ENCODE measurements around the gene ADGRL1.

Gene ADGRL1

GRCh38 chr19:14101003-14101545 is 104.9 kb downstream of the ADGRL1 start:
- H3K36me3 ChIP-seq (ENCODE audit: control insufficient read depth, low read length), result peaks cover 8% of the 10 kb centered on the region; the same call in 1 of the 2 replicates
- no peaks in the 10 kb centered on the region for H3K27me3 ChIP-seq (ENCODE audit: control insufficient read depth, low read length)
- no peaks in the 10 kb centered on the region for H3F3A ChIP-seq (ENCODE audit: control insufficient read depth, insufficient read depth)
- H3K4me2 ChIP-seq (ENCODE audit: low read length), result no peak overlapping the region
- H3K9me2 ChIP-seq (replicated peaks; ENCODE audit: control insufficient read depth, low read length), result no peaks in the 10 kb centered on the region
- no peaks in the 10 kb centered on the region for H3K79me2 ChIP-seq (ENCODE audit: control insufficient read depth, low read length)
- no peaks in the 10 kb centered on the region for H3K4me1 ChIP-seq (ENCODE audit: control insufficient read depth, low read length)
- H3K27ac ChIP-seq (ENCODE audit: low read depth, low read length), result no peak overlapping the region
- H4K20me1 ChIP-seq (ENCODE audit: control insufficient read depth, insufficient read depth, low read depth, low read length), result no peaks in the 10 kb centered on the region
- H3K9me3 ChIP-seq (ENCODE audit: control insufficient read depth, insufficient read depth, low read length), result no peaks in the 10 kb centered on the region
- H3K4me3 ChIP-seq (ENCODE audit: low read length), result no peak overlapping the region
- TF ChIP-seq EZH2phosphoT487 (IDR thresholded peaks at IDR 0.05; ENCODE audit: borderline replicate concordance, low read length) (no peak), CTCF (IDR thresholded peaks at IDR 0.05; ENCODE audit: low read depth, low read length, poor library complexity, severe bottlenecking) (no peak)

All from DOHH2 (cell line).